Mesodermal cell (in vitro differentiated cells): Measurements from ENCODE around the gene OR1J4. TPM values are rescaled to one million over a fixed set of nuclear protein-coding genes. Genes with fewer than 3 reads are reported as not detected.

Experiments used
- H3K27ac ChIP-seq: 2 replicates; pipeline ENCODE4 v1.7.0; 2013; ENCODE audit warnings: mild to moderate bottlenecking, low read depth, low read length, moderate library complexity; ENCODE audit not compliant: severe bottlenecking
- H3K36me3 ChIP-seq: 2 replicates; pipeline ENCODE4 v1.7.1; 2013; ENCODE audit warnings: mild to moderate bottlenecking, low read length, moderate library complexity; ENCODE audit not compliant: control insufficient read depth, insufficient read depth
- H3K4me1 ChIP-seq: one replicate; pipeline ENCODE4 v1.7.1; 2013; ENCODE audit warnings: mild to moderate bottlenecking, low read length; ENCODE audit not compliant: insufficient read depth, control insufficient read depth, poor library complexity, severe bottlenecking
- H3K4me3 ChIP-seq: 2 replicates; pipeline ENCODE4 v1.7.0; 2013; ENCODE audit warnings: low read length, control low read depth, mild to moderate bottlenecking; ENCODE audit not compliant: insufficient read depth, poor library complexity, severe bottlenecking; ENCODE audit errors: extremely low read depth
- H3K9me3 ChIP-seq: 2 replicates; pipeline ENCODE4 v1.7.1; 2013; ENCODE audit warnings: mild to moderate bottlenecking, low read length, moderate library complexity; ENCODE audit not compliant: control insufficient read depth
- WGBS, 2 experiments: methylation state at CpG; one replicate each; pipeline ENCODE4 v1.1.5; 2013; ENCODE audit warnings: missing lambda C conversion rate in 2 of 2; ENCODE audit not compliant: insufficient coverage in 2 of 2; 5-methylcytosine and 5-hydroxymethylcytosine counted together
- polyA plus RNA-seq, 2 experiments: library from polyadenylated mRNA; stranded (reverse); fragments of 50-300 nt; gene quantifications; one replicate each; pipeline ENCODE4 v1.2.3, GENCODE V29; 2013

OR1J4 gene
- polyA plus RNA-seq (2013, experiment 1 of 2), result not detected
- polyA plus RNA-seq (2013, experiment 2 of 2), result not detected

DNA sequence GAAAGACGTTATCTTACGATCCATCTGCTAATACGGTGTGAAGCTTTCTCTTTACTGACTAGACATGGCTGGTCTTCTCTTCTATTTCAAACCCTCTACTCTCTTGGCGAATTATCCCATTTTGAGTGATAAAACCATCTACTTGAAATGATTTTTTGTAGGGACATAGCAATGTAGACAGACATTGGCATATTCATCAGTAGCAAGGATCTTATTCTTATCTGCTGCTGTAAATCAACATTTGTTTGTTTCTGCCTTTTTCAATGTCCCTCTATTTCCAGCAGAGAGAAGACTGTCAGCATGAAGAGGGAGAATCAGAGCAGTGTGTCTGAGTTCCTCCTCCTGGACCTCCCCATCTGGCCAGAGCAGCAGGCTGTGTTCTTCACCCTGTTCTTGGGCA, at the start of gene OR1J4:
Gene OR1J4, plus strand, starts transcription at position 301 of the 400 bp plus-strand sequence. Its CDS starts 0 bp downstream, at position 301.
- H3K4me1 ChIP-seq, result no peaks in the 10 kb centered on the region
- H3K36me3 ChIP-seq, result no peaks in the 10 kb centered on the region
- WGBS, 2 experiments, result 88 to 92% methylated on average over 3 of the region's 4 CpGs
- no peak within 1 kb of the TSS for H3K4me3 ChIP-seq
- no peaks in the 10 kb centered on the region for H3K9me3 ChIP-seq
- no peak within 1 kb of the TSS for H3K27ac ChIP-seq

GRCh38 chr9:122474561-122474960, 44.4 kb upstream of the OR1J4 start:
- 53 to 59% methylated on average over 2 to 3 of the region's 3 CpGs for WGBS, 2 experiments
- no peak overlapping the region for H3K4me3 ChIP-seq
- H3K27ac ChIP-seq, result no peak overlapping the region
- no peaks in the 10 kb centered on the region for H3K36me3 ChIP-seq
- no peaks in the 10 kb centered on the region for H3K9me3 ChIP-seq
- H3K4me1 ChIP-seq, result no peaks in the 10 kb centered on the region

DNA sequence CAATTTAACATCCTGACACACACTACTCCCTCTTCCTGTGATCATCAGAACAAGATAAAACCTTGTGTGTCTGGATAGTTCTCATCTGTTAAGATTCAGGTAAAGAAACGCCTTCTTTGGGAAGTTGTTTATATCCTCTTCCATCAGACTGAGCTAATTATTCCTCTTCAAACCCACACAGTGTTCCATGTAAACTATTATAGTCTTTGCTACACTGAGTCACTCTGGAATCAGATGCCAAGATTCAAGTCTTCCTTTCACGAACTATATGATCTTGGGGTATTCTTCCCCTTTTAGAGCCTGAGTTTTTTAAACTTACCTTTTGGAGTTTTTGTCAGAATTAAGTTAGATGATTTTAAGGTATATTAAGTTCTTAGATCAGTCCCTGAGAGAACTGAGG, 43.2 kb upstream of the OR1J4 start:
- Histone ChIP-seq H3K4me3 (no peak overlapping the region), H3K9me3 (no peaks in the 10 kb centered on the region), H3K4me1 (no peaks in the 10 kb centered on the region), H3K27ac (no peak overlapping the region), H3K36me3 (no peaks in the 10 kb centered on the region)
- WGBS, 2 experiments, result 80% methylated on average over 1 of the region's 2 CpGs; no CpG with 5 or more reads in 1 of the 2 experiments

DNA sequence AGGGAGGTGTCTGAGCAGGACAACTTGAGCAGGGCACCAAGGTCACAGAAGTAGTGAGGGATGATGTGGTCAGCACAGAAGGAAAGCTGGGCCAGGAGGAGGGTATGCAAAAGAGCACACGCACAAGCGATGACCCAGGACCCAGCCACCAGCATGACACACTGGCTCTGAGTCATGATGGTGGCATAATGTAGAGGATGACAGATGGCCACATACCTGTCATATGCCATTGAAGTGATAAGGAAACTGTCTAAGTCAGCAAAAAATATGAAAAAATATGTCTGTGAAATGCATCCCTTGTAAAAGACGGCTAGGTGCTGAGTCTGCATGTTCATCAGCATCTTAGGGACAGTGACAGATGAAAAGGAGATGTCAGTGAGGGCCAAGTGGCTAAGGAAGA, 41.6 kb upstream of the OR1J4 start:
- Histone ChIP-seq H3K9me3 (no peaks in the 10 kb centered on the region), H3K4me1 (no peaks in the 10 kb centered on the region), H3K4me3 (no peak overlapping the region), H3K36me3 (no peaks in the 10 kb centered on the region), H3K27ac (no peak overlapping the region)
- WGBS, 2 experiments, result 77 to 87% methylated on average over 1 to 3 of the region's 3 CpGs

GRCh38 chr9:122477826-122478225, 41.1 kb upstream of the OR1J4 start, which contains the start of gene OR1J1:
Gene OR1J1, minus strand, starts transcription at chr9:122477926. Its CDS starts 0 bp downstream, at chr9:122477926.
- WGBS, 2 experiments, result 76 to 77% methylated on average over 5 of the region's 6 CpGs
- Histone ChIP-seq H3K36me3 (no peaks in the 10 kb centered on the region), H3K4me1 (no peaks in the 10 kb centered on the region), H3K4me3 (no peak within 1 kb of the TSS), H3K9me3 (no peaks in the 10 kb centered on the region), H3K27ac (no peak within 1 kb of the TSS)

- H3K27ac ChIP-seq, result no peak overlapping the region
- no peak overlapping the region for H3K4me3 ChIP-seq
- H3K36me3 ChIP-seq, result no peaks in the 10 kb centered on the region
- WGBS, 2 experiments, result 90 to 100% methylated on average over 2 to 3 of the region's 5 CpGs
- H3K4me1 ChIP-seq, result no peaks in the 10 kb centered on the region
- H3K9me3 ChIP-seq, result no peaks in the 10 kb centered on the region
These were observed 39.9 kb upstream of the OR1J4 start for GRCh38 chr9:122479062-122479461.

DNA sequence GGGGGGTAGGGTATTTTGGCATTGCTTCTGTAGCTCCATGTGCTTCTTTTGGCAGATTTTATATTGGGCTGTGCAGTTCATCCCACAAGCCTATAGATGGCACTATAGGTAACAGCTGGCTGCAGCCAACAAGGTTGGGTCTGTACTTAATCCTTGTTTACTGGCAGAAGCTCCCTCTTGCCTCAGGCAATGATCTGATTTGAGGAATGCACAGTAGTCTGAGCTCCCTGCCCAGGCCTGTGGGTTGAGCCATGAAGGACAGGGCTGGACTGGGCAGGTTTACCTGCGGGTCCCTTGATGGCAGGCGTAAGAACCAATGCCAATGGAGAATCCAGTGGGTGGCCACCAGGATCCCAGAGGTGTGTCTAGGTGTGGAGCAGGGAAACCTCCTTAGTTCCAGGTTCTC, 20.1 kb upstream of the OR1J4 start:
- WGBS, 2 experiments, result 59 to 69% methylated on average over 2 of the region's 2 CpGs
- H3K9me3 ChIP-seq, result no peaks in the 10 kb centered on the region
- no peak overlapping the region for H3K4me3 ChIP-seq
- H3K4me1 ChIP-seq, result no peaks in the 10 kb centered on the region
- H3K36me3 ChIP-seq, result no peaks in the 10 kb centered on the region
- no peak overlapping the region for H3K27ac ChIP-seq

DNA sequence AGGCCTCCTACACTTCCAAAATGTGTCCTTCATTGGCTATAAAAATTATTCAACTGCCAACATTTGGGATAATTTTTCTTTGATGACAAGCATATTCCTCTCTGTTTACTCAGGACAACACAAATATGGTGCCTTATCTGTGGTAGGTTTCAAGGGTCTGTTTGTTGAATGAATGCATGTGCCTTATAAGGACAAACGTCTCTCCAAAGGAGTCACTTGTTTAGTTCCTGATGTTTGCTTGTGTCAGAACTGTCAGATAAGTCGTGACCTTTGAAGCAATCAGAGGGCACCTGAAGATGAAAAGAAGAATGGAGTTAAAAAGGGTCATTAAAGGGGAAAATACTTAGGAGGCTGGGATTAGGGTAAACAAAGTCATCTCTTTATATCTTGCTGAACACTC, 12.0 kb upstream of the OR1J4 start:
- Histone ChIP-seq H3K4me1 (no peaks in the 10 kb centered on the region), H3K9me3 (peaks cover 4% of the 10 kb centered on the region), H3K27ac (no peak overlapping the region), H3K4me3 (no peak overlapping the region), H3K36me3 (no peaks in the 10 kb centered on the region)
- WGBS, 2 experiments, result 48 to 53% methylated on average over 2 of the region's 2 CpGs

GRCh38 chr9:122510502-122510901, 8.4 kb upstream of the OR1J4 start, which contains the start of gene OR1J2:
Gene OR1J2, plus strand, starts transcription at chr9:122510802. Its CDS starts 0 bp downstream, at chr9:122510802.
- Histone ChIP-seq H3K36me3 (no peaks in the 10 kb centered on the region), H3K9me3 (peaks cover 4% of the 10 kb centered on the region), H3K4me3 (no peak within 1 kb of the TSS), H3K27ac (no peak within 1 kb of the TSS), H3K4me1 (no peaks in the 10 kb centered on the region)
- WGBS, 2 experiments, result 53 to 73% methylated on average over 3 to 4 of the region's 6 CpGs

DNA sequence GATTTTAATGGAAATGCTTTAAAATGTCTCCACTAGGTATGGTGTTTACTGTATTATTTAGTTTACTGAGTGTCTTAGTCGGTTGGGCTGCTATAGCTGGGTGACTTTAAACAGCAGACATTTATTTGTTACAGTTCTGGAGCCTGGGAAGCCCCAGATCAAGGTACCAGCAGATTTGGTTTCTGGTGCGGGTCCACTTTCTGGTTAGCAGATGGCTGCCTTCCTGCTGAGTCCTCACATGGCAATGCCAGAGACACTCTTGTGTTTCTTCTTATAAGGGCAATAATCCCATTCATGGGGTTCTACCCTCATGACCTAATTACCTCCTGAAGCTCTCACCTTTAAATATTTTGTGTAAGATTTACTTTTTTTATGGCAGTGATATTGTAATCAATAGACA, 715 bp upstream of the OR1J4 start:
- H3K27ac ChIP-seq, result no peak overlapping the region
- 14 to 30% methylated on average over 2 of the region's 2 CpGs for WGBS, 2 experiments
- no peaks in the 10 kb centered on the region for H3K9me3 ChIP-seq
- no peak overlapping the region for H3K4me3 ChIP-seq
- no peaks in the 10 kb centered on the region for H3K36me3 ChIP-seq
- no peaks in the 10 kb centered on the region for H3K4me1 ChIP-seq

- H3K4me3 ChIP-seq, result no peak overlapping the region
- H3K4me1 ChIP-seq, result no peaks in the 10 kb centered on the region
- H3K27ac ChIP-seq, result no peak overlapping the region
- 85 to 88% methylated on average over 3 of the region's 3 CpGs for WGBS, 2 experiments
- H3K36me3 ChIP-seq, result no peaks in the 10 kb centered on the region
- no peaks in the 10 kb centered on the region for H3K9me3 ChIP-seq
These were observed 435 bp downstream of the OR1J4 start for GRCh38 chr9:122519376-122519775.
